Kasumi-1 (cell line): ENCODE results near the gene MYD88.

Source experiments
- DNase-seq, 2 experiments: peaks; one replicate each; lab custom pipeline; 2025; lab: John Stamatoyannopoulos, UW

MYD88 gene

DNA sequence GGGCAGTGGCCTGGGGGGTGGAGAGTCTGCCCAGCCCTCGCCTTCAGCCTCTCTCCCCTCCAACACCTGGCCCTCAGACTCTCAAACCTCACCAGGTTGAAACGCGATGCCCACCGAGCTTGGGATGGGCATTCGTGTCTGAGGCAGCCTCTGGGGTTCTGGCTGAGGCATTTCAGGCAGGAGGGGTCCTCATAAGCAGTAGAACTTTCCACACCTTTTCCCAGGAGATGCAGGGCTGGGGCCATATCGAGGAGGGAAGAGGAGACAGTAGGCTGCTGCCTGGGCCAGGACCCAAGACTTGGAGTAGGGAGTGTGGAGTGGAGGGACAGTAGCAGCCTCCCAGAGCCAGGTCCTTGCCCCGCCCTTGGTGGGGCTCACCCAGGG lies 26.1 kb upstream of the MYD88 start:
- DNase-seq, result no peak

DNA sequence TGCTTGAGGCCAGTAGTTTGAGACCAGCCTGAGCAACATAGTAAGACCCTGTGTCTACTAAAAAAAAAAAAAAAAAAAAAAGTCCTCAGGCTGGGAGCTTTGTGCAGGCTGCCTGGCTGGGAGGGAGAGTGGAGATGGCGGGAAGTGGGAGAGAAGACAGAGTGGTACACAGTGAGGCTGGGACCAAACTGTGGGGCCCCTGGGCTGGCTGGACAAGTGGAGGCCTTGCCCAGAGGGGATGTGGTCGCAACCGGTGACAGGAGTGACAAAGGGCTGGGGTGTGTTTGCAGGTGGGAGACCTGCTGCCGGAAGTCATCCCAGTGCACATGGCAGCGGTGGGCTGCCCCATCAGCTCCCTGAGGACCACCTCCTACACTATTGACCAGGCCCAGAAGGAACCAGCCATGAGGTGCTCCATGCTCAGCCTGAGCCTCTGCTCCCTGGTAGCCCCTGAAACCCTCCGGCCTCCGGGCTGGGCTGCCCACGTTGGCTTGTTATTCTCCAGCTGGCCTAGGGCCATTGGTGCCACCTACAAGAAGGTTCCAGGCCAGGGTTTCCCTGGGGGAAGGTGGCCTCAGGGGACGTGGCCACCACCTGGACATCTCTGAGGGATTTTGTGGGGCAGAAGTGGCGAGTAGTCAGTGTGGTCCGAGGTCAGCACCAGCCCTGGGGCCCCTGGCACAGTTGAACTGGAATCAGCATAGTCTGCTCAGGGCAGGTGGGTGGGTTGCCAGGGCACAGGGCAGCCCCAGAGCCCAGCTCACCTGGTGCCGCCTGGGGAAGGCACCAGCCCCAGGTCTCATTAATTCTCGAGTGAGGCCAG lies 24.2 kb upstream of the MYD88 start:
- no peak for DNase-seq

DNA sequence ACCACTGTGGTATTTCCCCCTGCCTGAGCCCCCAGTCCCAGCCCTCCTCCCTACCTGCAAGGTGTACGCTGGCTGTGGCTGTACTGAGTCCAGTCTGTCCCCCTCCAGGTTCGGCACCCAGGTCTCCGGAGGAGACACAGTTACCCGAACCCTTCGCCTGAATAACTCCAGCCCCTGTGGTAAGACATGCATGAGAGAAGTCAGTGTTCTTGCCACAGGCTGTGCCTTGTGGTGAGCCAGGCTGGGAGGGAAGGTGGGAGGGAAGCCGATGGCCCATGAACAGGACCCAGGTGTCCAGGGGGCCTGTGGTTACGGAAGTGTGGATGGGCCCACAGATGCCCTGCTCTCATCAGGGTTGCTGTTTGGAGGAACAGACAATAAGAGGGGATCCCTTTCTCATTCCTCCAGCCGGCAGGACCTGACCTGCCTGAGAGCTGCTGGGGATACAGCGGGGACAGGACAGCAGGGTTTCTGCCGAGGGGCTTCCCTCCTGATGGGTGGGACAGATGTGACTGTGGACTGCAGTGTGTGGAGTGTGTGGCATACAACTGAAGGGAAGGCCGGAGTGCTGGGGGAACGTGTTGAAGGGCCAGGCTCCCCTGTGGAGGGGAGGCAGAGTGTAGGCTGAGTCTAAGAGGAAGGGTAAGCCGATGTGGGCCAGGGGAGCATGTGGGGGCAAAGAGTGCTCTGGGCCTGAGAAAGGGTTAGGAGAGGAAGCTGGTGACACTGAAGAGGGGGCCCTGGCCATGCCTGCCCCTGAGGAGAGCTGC lies 23.4 kb upstream of the MYD88 start:
- DNase-seq, result no peak

DNA sequence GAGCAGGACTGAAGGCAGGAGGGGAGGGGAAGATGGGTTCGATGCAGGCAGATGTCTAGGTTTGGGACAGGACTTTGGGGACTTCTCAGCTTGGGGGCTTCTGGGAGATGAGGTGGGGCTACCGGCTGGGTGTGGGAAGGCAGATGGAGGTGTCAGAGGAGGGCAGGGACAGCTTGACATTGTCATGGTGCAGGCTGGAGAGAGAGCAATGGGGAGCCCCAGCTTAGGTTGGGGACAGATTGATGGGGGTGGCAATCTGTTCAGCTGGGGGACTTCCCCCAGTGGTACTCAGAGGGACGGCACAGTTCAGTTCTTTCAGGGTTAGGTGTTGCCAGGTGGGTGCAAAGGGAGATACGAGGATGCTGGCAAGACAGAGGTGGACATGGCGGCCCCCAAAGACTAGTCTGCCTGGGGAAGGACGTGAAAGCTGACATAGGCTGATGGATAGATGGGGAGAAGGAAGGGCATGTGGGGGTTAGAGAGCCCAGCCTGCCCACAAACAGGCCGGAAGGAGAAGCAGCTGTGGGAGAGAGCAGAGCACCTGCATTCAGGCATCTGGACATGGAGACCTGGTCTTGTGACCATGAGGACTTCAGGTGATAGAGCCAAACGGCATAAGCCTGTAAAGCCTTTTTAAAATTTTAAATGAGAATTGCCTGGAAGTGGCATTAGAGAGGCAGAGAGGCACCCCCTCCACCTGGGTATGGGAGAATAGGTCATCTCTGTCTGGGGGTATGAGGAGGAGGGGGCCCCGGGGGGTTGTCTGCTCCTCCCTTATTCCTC lies 22.6 kb upstream of the MYD88 start:
- DNase-seq, result no peak

- DNase-seq, result no peak
Measured at GRCh38 chr3:38116471-38117162, 21.8 kb upstream of the MYD88 start.

DNA sequence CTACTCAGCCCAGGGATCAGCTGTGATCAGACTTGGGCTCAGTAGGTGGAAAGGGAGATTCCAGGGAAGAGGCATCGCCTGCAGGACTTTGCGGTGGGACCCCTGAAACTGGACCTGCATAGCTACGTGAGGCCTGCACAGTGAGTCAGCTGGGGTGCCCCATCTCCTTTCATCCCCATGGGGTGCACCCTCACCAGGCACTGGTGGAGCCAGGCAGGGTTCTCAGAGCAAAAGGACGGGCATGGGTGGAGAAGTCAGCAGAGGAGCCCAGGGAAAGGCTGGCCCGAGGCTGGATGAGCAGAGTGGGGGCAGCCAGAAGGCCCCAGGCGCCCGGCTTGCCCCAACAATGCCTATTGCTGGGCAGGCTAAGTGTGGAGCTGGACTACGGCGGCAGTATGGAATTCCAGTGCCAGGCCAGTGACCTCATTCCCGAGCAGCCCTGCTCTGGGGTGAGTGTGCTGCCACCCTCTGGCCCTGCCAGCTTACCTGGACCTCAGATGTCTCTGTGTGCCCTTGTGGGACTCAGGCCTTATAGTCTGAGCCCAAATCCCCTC lies 21.2 kb upstream of the MYD88 start:
- no peak for DNase-seq

DNA sequence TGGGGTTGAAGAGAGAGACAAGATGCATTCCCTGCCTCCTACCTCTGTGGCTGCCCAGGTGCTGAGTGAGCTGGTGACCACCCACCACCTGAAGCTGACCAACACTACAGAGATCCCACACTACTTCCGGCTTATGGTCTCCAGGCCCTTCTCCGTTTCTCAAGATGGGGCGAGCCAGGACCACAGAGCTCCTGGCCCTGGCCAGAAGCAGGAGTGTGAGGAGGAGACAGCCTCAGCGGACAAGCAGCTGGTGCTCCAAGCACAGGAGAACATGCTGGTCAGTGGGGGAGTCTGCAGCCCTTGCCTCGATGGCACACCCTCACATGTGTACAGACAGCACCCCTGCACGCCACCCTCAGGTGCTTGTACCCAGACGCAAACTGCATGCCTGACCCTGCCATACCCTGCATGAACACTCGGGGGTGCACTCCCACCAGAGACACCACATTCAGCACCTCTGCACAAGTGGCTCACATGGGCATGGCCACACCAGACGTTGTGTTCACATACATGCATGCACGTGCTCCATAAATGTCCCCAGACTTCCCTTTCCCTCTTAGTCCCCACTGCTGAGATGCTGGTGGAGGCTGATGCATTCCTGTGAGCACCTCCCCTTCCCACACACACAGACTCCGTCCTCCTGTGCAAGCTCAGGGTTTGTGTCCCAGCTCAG lies 20.6 kb upstream of the MYD88 start:
- DNase-seq, result peak; percentile 75 to 84

DNA sequence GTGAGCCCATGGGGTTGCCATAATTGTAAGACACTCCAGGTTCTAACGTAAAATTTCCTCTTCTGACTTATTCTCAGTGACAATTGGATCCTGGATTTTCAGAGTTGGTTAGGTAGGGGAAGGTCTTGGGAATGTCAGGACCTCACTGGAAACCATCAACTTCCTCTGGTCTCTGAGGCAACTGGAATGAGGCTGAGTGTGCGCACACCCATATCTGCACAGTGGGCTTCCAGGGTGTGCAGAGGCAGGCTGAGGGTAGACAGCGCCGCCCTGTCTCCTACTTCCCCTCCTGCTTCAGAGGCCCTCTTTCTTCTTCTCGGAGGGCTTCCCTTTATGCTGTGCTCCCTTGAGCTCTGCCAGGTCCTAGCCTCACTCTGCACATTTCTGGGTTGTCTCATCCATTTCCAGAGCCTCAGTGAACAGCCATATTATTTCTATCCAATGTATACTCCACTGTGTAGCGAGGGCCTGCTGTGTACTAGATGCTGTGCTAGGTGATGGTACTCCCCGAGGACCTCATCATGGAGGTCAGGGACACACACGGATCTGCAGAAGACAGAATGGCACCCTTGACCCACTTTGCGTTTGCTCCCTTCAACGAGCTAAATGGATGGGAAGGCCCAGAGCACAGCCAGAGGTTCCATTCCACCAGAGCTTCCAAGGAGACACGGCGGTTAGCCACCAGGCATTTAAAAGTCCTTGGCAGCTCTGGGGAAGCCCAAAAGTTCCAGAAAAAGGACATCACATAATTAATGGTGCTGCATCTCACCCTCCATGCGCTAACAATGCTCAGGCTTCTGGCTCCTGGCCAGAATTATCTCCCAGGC lies 19.8 kb upstream of the MYD88 start:
- DNase-seq, result peak in 1 of 2 experiments; percentile 13

- no peak for DNase-seq
Measured at GRCh38 chr3:38119248-38119544, 19.3 kb upstream of the MYD88 start.

DNA sequence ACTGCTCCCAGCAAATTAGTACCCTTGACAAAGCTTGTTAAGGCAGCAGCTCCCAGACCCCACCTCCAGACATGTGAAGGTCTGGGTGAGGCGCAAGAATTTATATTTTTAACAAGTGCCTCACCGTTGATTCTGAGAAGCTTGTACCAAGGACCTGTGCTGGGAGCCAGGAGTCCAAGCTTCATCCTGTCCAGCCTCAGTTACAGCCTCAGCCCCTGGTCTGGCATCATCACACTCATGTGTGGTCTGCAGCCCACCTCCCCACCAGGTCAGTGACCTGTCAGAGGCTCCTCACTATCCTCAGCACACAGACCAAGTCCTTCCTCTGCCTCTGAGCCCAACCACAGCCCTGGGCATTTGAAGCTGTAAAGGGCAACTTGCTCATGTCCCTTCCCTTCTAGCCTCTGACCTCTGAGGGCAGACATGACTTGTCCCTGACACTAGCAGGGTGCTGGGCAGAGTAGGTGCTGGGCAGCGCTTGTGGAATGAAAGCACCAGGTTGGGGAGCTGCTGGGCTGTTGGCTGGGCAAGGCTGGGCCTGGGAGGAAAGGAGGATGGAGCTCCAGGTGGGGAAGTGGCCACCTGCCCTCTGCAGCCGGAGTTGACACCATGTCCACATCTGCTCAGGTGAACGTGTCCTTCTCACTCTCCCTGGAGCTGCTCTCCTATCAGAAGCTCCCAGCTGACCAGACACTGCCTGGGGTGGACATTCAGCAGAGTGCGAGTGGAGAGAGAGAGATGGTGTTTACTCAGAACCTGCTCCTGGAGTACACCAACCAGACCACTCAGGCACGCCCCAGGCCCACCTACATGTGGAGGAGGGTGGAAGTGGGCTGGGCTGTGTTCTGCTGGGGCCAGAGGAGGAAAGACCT lies 18.4 kb upstream of the MYD88 start:
- DNase-seq, result no peak

DNA sequence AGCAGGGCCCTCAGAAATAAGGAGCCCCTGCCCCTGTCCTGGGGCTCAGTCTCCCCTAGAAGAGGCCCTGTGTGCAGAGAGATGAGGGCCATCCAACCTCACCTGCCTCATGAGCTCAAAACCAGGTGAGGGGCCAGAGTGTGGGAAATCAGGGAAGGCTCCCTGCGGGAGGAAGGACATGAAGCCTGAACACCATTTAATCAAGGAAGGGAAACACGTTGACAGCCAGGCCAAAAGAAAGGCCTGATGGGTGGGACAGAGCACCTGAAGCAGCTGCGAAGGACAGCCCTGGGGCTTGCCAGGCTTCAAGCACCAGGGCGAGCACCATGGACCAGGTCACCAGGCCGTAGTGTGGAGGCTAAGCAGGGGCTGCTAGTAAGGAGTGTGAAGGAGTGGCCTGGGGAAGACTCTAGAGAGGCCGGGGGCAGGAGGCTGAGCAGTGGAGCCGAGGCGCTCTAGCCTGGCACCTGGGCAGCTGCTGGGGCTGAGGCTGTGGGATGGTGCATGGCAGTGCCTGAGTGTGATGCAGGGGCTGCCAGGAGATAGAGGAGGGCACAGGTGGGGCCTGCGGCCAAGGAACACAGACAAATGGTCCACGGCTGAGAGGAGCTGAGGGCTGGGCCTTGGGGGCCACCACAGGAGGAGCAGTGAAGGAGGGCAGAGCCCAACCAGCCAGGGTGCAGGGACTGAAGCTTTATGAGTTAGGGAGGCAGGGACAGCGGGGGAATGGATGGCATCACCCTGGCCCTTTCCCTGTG lies 17.6 kb upstream of the MYD88 start:
- no peak for DNase-seq

GRCh38 chr3:38121451-38121831 lies 17.0 kb upstream of the MYD88 start:
- no peak for DNase-seq

DNA sequence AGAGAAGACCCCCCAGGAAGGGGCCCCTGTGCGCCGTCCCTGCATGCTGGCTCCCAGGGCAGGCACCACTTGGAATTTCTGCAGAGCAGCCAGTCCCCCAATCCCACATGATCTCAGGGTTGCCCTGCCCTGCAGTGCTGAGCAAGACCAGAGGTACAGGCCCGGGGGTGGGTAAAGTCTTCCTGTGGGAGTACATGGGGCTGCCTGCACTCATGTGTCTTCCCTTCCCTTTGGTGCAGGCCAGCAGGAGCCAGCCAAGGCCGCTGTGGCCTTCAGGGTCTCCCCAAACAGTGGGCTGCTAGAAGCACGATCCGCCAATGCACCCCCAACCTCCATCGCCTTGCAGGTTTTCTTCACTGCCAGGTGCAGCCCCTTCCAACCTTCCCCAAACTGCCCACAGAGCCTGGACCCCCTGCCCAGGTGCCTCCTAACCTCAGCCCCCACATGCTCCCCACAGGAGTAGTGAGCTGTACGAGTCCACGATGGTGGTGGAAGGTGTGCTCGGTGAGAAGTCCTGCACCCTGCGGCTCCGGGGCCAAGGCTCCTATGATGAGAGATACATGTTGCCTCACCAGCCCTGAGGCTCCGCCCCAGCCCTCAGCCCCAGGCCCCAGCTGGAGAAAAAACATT lies 16.5 kb upstream of the MYD88 start:
- DNase-seq, result no peak

GRCh38 chr3:38122712-38123290 lies 15.7 kb upstream of the MYD88 start:
- no peak for DNase-seq

- DNase-seq, result no peak
Measured at GRCh38 chr3:38124324-38125122, 13.9 kb upstream of the MYD88 start.

DNA sequence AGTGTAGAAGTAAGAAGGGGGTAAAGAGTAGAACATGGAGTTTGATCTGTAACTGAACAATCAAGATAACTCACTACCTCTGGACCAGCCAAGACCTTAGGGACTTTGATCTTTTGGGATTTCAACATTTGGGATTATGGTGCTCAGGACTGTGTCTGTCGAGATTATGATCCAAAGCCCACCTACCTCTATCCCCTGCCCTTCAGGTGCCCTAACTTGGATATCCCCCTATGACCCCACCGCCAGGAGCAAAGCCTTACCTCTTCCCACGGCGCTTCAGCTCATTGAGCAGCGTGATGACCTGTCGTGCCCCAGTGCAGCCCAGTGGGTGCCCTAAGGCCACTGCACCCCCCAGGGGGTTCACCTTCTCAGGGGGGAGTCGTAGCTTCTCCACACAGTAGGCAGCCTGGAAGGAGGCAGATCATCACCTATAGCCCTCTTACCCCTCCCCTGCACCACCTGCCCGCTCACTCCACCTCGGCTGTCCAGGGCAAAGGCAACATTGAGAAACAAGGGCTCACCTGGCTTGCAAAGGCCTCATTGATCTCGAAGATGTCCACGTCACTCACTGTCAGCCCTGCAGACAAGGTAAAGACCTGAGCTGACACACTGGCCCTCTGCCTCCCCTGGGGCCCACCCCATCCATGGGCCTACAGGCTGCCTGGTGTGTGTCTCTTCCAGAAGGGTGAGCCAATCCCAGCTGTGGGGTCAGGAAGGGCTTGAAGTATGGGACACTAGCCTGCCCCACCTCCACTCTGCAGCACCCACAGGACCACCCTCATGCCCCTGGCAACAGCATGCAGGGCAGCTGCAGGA lies 12.9 kb upstream of the MYD88 start:
- no peak for DNase-seq
